Measurements from ENCODE around the gene UBE2I.
"Not testable (repeated sequence)": the region's sequence is repeated elsewhere in the genome, so short reads cannot be mapped to it uniquely, and the experiment has no call there.

UBE2I gene

GRCh38 chr16:1314399-1315068, 5.1 kb downstream of the UBE2I start:
- DNase-seq = no peak

GRCh38 chr16:1315081-1316032, 5.9 kb downstream of the UBE2I start:
- DNase-seq = no peak

GRCh38 chr16:1316033-1316405, 6.6 kb downstream of the UBE2I start:
- no peak for DNase-seq

- no peak for DNase-seq
These were observed 8.2 kb downstream of the UBE2I start for GRCh38 chr16:1317479-1318267.

- DNase-seq = no peak
These were observed 8.8 kb downstream of the UBE2I start for GRCh38 chr16:1318268-1318545.

- DNase-seq = no peak
These were observed 9.6 kb downstream of the UBE2I start for GRCh38 chr16:1319041-1319440.

- no peak for DNase-seq
These were observed 10.7 kb downstream of the UBE2I start for GRCh38 chr16:1320097-1320496.

- DNase-seq = no peak
These were observed 11.3 kb downstream of the UBE2I start for GRCh38 chr16:1320658-1321240.

GRCh38 chr16:1322407-1322806, 13.0 kb downstream of the UBE2I start:
- DNase-seq = no peak

- DNase-seq = no peak
These were observed 14.1 kb downstream of the UBE2I start for GRCh38 chr16:1323296-1324239.

GRCh38 chr16:1324286-1324826, 14.9 kb downstream of the UBE2I start:
- DNase-seq = no peak

- DNase-seq = no peak
These were observed 15.8 kb downstream of the UBE2I start for GRCh38 chr16:1325261-1325660.

GRCh38 chr16:1325673-1326371, 16.4 kb downstream of the UBE2I start:
- DNase-seq = no peak

GRCh38 chr16:1326391-1326790, 17.0 kb downstream of the UBE2I start:
- no peak for DNase-seq

- DNase-seq = no peak
These were observed 17.6 kb downstream of the UBE2I start for GRCh38 chr16:1326946-1327618.

- DNase-seq = no peak
These were observed 18.1 kb downstream of the UBE2I start for GRCh38 chr16:1327619-1327947.

GRCh38 chr16:1328136-1328535, 18.7 kb downstream of the UBE2I start:
- DNase-seq = not testable (repeated sequence)

GRCh38 chr16:1328961-1329360, 19.5 kb downstream of the UBE2I start:
- DNase-seq = not testable (repeated sequence)

- DNase-seq = no peak
These were observed 21.0 kb downstream of the UBE2I start for GRCh38 chr16:1330260-1330914.
